K562 (cell line): Measurements from ENCODE around the gene BARD1. TPM values are rescaled to one million over a fixed set of nuclear protein-coding genes. Genes with fewer than 3 reads are reported as not detected.

Experiments
- ARID4B ChIP-seq: sonication (generic); formaldehyde crosslinking; IDR thresholded peaks from 2 replicates; pipeline ENCODE4 v1.8.0; 2022; ENCODE audit warnings: mild to moderate bottlenecking, missing genetic modification reagents
- CUX1 ChIP-seq: fragments of 200-800 bp; sonication (Bioruptor generic); IDR thresholded peaks from 2 replicates; pipeline ENCODE4 v1.6.1; 2016; ENCODE audit warnings: missing genetic modification characterization, missing compliant biosample characterization
- NCOR1 ChIP-seq: fragments of 450-650 bp; IDR thresholded peaks from 2 replicates; pipeline ENCODE4 v1.6.1; 2016; ENCODE audit warnings: mild to moderate bottlenecking, moderate library complexity
- TRIM25 ChIP-seq: fragments of 450-650 bp; IDR thresholded peaks from 2 replicates; pipeline ENCODE4 v1.7.0; 2016; ENCODE audit warnings: borderline replicate concordance
- ZNF318 ChIP-seq, 2 experiments: fragments of 450-650 bp; IDR thresholded peaks; 2 replicates each; pipeline ENCODE4 v1.6.1; 2016; ENCODE audit warnings: mild to moderate bottlenecking in 2 of 2, borderline replicate concordance in 1 of 2, low read depth in 1 of 2, moderate library complexity in 1 of 2
- polyA plus RNA-seq, 8 experiments: library from polyadenylated mRNA; depleted of rRNA in 4 of 8; stranded (reverse) in 5 of 8; unstranded in 3 of 8; fragments of >200 nt; fragmentation: Nextera tagmentation in 2 of 8; fragmentation: Illumina TruSeq in 1 of 8; extraction: Ambion mirVana in 2 of 8; extraction: Trizol in 1 of 8; gene quantifications; 2 replicates each; pipeline versions ENCODE4 v1.2.1 to v1.2.3, GENCODE V29; 2011 to 2014; ENCODE audit warnings: inconsistent platforms in 1 of 8, missing spikeins in 1 of 8
- total RNA-seq, 7 experiments: library from RNA; depleted of rRNA in 6 of 7; stranded (reverse); fragments of >200 nt in 6 of 7; fragmentation: Illumina TruSeq in 2 of 7; extraction: Trizol in 2 of 7; gene quantifications; 2 replicates each; pipeline versions ENCODE4 v1.2.1 to v1.2.3, GENCODE V29; 2011 to 2021; ENCODE audit warnings: low replicate concordance in 1 of 7

BARD1 gene
- total and polyA plus RNA-seq, 9 of the 15 experiments (the other 6 are each of a cell fraction or from before 2014, with no cell fraction given) = 6.3 to 18.9 (median 11.3) TPM

- TF ChIP-seq CUX1 (CRISPR knock-in tag) (no peak), NCOR1 (no peak), ZNF318 (IDR thresholded peaks at IDR 0.05; ENCODE audit: borderline replicate concordance in 1 of 2, low read depth in 1 of 2) (no peak), TRIM25 (no peak), ARID4B (CRISPR knock-in tag) (no peak)
Observed at GRCh38 chr2:214808981-214809750, at the start of gene BARD1 (continued).
